ENCODE data around the gene INPP5E. TPM values are rescaled to one million over a fixed set of nuclear protein-coding genes. Genes with fewer than 3 reads are reported as not detected.
"Not testable (repeated sequence)": the region's sequence is repeated elsewhere in the genome, so short reads cannot be mapped to it uniquely, and the experiment has no call there.

INPP5E gene
- total RNA-seq, 1 experiment from 2014 or later: 6.5 TPM

DNA sequence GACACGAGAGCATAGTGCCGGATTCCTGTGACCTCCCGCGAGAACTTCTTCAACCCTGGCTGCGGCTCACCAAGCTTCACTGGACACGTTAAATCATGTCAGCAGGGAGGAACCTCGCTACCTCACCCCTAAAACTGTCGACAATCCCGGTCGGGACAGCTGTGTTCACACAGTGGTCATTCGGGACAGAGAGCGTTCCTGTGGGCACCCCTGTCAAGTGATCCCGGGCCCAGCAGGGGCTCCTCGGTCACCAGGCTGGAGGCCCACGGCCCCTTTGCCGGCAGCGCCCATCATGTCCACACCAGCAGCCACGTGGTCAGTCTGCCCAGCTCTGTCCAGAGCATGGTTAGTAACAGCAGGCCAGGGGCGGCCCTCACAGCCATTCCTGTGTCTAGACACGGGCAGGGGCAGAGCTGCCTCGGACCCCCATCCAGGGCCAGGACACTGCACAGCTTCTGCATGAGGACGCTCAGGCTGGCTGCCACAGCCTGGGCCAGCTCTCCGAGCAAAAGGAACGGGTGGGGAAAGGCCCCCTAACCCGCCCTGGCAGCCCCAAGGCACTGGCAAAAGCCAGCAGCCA is 3.5 kb downstream of the INPP5E start:
- in situ Hi-C loops (cut with HindIII; ENCODE audit: low pct_unique_long_range_greater_than_20kb, low sequenced_read_pairs): no loop called here
- no peak for DNase-seq (ENCODE audit: low read depth, low spot score)

DNA sequence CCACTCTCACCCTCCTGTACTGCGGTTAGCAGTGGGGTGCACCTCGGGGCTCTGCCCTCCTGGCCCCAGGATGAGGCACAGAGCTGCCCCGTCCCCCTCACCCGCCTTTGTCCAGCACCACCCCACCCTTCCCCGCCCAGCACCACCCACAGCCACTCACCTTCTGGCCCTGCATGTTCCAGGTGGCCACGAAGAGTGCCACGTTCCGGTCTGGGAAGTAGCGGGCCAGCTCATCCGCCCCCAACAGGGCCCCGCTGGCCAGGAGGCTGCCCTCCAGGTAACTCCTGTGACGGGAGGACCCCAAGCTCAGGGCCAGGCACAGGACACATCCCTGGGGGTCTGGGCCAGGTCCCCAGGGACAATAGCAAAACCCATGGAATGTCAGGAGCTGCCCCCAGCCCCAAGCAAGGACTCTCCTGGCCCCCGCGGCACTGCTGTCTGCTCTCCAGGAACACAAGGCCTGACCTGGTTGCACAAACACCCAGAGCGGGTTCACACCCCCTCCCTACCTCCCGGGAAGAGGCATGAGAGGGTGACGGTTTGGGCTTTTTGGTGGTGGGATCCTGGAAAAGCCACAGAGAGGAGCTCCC is 5.0 kb downstream of the INPP5E start:
- in situ Hi-C loops (cut with HindIII; ENCODE audit: low pct_unique_long_range_greater_than_20kb, low sequenced_read_pairs): no loop called here

DNA sequence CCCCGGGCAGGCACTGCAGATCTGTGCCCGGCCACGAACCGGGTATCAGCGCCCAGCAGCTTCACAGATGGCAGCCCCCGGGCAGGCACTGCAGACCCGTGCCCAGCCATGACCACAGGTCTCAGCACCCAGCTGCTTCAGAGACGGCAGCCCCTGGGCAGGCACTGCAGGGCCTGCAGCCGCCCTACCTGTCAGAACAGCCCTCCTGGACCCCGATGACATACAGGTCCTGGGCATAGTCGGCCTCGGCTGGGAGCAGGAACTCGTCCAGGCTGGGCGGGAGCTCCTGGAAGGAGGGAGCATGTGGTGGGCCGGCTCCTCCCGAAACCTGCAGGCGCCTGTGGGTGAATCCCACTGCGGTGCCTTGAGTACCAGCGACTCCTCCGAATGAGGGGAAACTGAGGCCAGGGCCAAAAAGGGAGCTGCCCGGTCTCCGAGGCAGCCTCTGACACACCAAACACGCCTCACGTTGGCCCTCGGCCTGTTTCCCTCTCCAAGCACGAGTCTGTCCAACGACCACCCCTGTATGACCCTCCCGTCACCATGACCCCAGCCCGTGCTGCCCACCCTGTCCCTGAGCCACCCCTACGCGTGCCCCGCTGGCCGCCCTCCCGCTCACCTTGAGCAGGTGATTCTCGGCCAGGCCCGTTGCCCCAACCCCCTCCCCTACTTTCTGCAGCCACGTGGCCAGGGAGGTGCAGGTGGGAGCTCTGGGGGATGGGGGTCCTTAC is 5.6 kb downstream of the INPP5E start:
- in situ Hi-C loops (cut with HindIII; ENCODE audit: low pct_unique_long_range_greater_than_20kb, low sequenced_read_pairs): no loop called here
- DNase-seq (ENCODE audit: low read depth, low spot score): no peak

More for the DNA sequence above, 5.0 kb downstream of the INPP5E start:
- DNase-seq (ENCODE audit: low read depth, low spot score): no peak

DNA sequence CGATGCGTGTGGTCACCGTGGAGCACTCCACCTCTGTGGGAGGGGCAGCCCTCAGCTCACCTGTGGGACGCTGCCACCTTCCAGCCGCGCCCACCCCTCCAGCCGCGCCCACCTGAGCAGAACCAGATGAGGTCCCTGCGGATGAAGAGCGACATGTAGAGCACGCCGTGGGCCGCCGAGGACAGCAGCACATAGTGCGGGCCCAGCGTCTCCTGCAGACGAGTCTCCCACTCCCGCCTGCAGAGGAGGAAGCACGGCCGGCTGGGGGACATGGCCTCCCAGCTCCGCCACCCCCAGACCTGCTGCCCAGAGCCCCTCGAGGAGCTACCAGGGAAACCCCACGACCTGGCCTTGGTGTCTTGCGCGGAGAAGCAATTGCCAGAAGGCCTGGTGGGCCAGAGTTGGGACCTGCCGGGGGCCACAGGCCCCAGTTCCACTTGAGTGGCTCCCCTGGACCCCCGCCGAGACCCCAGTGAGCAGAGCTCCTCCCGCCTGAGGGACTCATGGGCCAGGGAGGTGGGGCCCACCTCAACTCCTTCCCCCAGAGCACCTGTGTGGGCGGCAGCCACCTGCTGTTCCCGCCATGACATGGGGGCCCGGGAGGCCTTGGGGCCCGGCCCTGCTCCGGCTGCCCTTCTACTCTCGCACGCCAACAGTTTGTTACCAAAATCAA is 6.5 kb downstream of the INPP5E start:
- no peak for DNase-seq (ENCODE audit: low read depth, low spot score)

DNA sequence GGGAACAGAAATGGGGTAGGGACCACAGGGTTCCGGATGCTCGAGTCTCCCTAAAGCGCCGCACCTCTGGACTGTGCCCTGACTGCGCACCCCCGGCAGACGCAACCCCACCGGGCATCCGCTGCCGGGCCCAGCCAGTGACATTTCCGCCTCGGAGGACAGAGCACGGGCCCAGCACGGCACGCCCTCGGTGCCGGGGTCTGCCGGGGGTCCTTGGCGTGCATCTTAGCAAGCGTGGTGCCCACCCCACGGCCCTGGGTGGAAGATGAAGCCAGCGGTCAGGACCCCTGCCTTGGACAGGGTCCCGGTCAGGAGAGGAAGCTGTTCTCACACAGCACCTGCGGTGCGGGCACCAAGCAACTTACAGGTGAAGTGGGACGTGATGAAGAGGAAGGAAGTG is 7.1 kb downstream of the INPP5E start:
- no peak for DNase-seq (ENCODE audit: low read depth, low spot score)
- in situ Hi-C loops (cut with HindIII; ENCODE audit: low pct_unique_long_range_greater_than_20kb, low sequenced_read_pairs): no loop called here

More for the DNA sequence above, 6.5 kb downstream of the INPP5E start:
- in situ Hi-C loops (cut with HindIII; ENCODE audit: low pct_unique_long_range_greater_than_20kb, low sequenced_read_pairs): no loop called here

DNA sequence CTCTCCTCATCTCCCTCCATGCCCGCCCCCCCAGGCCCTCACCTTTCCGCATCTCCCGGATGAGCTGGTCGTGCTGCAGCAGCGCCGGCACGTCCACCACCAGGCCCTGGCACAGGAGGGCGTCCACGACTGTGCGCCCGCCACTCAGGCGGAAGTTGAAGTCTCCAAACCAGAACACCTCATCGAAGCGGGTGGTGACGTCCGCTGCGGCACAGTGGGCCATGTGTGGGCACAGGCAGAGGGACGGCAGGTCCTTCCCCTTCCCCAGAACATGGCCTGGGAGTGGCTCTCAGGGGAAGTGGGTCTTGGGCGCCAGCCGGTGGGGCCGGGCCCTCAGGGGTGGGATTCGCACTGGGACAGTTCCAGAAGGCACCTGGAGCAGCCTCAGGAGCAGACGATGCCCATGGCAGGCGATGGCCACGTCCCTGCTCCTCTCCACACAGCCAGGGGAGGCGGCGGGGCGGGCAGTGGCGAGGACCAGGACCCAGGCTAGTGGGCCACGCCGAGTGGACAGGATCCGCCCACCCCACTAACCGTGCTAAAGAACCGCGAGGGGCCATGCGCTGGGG is 7.8 kb downstream of the INPP5E start:
- in situ Hi-C loops (cut with HindIII; ENCODE audit: low pct_unique_long_range_greater_than_20kb, low sequenced_read_pairs): no loop called here
- DNase-seq (ENCODE audit: low read depth, low spot score): no peak

DNA sequence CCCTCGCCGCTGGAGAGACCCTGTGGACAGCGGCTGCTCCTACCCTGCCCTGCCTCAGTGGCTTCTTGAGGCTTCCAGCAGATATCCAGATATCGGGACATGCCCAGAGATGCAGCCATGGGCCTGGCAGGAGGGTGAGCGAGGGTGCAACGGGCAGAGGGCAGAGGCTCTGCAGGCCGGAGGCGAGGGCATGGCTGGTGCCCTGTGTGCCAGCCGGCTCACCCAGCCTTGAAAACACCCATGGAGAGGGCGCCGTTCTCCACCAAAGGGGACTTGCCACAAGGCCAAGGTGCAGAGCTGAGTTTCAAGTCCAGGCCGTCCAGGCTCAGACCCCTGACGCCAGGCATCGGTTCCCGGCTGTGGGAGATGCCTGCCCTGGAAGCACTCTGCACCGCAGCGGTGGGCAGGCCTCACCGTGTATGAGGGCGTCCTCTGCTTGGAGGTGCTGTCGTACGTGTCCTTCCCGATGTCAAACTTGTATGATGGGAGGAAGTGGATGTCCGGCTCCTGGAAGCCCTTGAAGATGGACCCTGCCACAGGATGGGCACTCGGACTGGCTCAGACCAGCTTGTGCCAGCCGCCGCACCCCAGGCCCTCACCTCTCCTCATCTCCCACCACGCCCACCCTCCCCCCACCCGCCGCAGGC is 8.9 kb downstream of the INPP5E start:
- no peak for DNase-seq (ENCODE audit: low read depth, low spot score)
- in situ Hi-C loops (cut with HindIII; ENCODE audit: low pct_unique_long_range_greater_than_20kb, low sequenced_read_pairs): no loop called here

DNA sequence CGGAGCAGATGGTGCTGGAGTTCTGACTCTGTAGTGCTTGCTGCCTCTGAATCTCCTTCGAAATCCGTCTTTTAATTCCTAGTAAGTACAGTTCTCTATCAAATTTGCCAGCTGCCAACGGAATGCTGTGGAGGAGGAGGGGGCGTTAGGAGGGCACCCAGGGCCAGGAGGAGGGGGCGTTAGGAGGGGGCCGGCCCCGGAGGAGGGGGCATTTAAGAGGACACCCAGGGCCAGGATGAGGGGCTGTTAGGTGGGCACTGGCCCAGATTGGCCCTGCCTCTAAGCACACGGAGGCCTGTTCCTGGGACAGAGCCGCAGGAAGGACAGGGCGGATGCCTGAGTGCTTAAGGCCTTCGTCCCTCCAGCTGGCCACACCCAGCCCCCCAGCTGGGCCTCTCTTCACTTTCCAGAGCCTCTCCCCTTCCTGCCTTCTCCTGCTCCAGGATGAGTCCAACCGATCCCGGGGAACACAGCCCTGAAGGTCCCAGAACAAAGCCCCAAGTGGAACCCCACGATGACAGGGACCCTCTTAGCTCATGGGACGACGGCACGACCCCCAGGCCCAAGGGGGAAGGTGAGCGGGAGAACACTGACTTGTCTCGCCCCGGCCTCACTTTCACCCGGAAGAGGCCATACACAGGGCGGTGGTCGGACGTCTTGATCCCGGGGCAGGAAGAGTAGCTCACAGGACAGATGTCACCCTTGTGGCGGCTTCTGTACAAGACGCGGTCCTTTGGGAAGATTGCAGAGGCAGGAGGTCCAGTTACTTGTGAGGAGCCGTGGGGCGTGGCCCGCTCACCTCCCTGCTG is 9.8 kb downstream of the INPP5E start:
- in situ Hi-C loops (cut with HindIII; ENCODE audit: low pct_unique_long_range_greater_than_20kb, low sequenced_read_pairs): no loop called here
- DNase-seq (ENCODE audit: low read depth, low spot score): no peak

DNA sequence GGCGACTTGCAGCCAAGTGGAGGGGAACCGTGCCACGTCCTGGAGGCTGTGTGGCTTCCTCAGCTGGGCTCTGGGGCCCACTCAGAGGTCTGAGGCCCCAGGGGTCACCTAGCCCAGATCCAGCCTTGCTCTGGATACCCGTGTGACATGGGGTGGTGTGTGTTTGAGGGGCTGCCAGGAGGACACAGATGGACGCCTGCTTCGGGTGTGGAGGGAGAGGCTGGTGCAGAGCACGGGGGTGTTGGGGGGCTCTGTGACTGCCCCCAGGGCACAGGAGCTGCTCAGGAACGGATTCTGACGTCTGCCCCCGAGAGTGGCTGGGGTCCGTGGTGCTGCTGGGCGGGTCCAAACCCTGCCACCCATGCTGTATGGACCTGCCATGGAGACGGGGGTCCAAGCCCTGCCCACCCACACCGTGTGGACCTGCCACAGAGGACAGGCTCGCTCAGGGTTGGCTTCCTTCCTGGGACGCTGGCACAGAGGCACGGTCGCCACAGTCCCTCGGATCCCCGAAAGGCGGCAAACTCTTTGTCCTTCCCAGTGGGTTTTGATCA is 10.5 kb downstream of the INPP5E start:
- in situ Hi-C loops (cut with HindIII; ENCODE audit: low pct_unique_long_range_greater_than_20kb, low sequenced_read_pairs): no loop called here
- no peak for DNase-seq (ENCODE audit: low read depth, low spot score)

DNA sequence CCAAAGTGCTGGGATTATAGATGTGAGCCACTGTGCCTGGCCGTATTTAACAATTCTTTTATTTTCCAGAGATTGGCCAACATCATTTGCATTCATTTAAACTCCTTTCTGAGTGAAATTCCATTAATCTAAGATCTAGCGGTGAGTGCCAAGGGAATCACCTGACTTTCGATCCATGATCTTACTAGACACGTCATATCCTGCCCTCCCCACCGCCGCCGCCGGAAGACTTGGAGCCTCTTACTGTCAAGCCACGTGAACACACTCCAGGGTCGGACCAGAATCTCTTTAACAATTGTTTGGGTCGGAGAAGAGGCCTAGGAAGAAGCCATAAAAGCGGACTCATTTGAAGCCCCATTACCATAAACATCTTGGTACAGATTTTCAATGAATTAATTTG is 12.9 kb downstream of the INPP5E start:
- in situ Hi-C loops (cut with HindIII; ENCODE audit: low pct_unique_long_range_greater_than_20kb, low sequenced_read_pairs): no loop called here

DNA sequence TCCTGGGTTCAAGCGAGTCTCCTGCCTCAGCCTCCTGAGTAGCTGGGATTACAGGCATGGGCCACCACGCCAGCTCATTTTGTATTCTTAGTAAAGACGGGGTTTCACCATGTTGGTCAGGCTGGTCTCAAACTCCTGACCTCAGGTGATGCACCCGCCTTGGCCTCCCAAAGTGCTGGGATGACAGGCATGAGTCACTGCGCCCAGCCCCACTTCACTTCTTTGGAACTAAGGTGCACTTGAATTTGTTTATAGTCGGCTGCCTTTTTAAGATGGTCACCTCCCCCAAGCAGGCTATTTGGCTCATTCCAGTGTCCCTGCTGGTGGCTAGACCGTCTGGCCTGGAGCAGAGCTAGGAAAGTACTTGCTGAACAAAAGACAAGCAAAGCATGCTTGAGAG is 14.3 kb downstream of the INPP5E start:
- in situ Hi-C loops (cut with HindIII; ENCODE audit: low pct_unique_long_range_greater_than_20kb, low sequenced_read_pairs); DNase-seq (ENCODE audit: low read depth, low spot score): not testable (repeated sequence)

More for the DNA sequence above, 12.9 kb downstream of the INPP5E start:
- peak; percentile 45 for DNase-seq (ENCODE audit: low read depth, low spot score)

DNA sequence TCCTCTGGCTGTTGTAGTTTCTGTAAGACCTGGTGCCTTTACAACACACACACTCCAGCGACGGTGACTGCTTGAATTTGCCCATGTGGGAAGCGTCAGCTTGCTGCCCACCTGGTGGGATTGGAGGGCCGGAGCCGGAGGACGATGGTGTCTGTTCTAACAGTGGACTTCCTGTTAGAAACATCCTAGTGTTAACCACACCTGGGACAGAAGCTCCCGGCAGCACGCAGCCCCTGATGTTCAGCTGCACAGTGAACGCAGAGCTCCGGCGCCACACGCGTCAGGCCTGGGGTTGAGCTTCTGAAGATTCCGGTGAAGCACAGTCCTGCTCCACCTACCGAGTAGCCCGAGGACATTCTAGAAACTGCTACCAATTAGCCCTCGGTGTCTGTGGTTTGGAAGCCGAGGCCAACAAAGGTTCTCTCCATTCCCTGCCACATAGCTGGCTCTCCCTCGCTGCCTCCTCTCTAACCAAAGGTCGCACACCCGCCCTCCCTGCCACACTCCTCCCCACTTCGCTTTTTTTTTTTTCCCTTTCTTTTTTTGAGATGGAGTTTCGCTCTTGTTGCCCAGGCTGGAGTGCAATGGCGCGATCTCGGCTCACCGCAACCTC is 14.8 kb downstream of the INPP5E start:
- in situ Hi-C loops (cut with HindIII; ENCODE audit: low pct_unique_long_range_greater_than_20kb, low sequenced_read_pairs): no loop called here
- DNase-seq (ENCODE audit: low read depth, low spot score): no peak

DNA sequence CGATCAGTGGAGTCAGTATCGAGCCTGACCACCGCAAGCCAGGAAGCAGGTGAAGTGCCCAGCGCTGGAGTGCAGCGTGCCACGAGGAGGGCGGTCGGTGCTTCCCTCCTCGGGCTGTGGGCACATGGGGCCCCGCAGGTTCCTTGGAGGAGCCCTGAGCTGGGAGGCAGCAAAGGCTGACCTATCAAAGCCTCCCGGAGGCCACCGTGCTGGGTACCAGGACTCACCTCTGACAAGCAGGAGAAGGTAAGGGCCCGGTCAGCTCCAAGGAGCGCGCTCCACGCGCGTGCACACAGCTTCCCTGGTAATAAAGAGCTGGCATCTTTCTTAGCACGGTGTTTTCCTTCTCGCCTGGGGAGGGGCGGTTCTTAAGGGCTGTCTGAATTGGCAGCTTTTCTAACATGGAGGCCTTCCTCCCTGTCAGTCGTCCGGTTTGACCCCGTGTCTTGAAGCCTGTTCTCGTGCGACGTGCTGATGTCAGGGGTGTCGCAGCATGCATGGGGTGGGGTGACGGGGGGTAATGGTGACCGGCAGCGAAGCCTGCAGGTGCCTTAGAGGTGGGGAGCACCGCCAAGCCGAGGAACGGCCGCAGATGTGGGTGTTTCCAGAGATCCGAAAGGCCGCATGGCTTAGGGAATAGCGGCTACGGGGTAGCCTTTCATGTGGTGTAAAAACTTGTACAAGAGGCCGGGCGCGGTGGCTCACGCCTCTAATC is 16.1 kb downstream of the INPP5E start:
- in situ Hi-C loops (cut with HindIII; ENCODE audit: low pct_unique_long_range_greater_than_20kb, low sequenced_read_pairs): no loop called here

DNA sequence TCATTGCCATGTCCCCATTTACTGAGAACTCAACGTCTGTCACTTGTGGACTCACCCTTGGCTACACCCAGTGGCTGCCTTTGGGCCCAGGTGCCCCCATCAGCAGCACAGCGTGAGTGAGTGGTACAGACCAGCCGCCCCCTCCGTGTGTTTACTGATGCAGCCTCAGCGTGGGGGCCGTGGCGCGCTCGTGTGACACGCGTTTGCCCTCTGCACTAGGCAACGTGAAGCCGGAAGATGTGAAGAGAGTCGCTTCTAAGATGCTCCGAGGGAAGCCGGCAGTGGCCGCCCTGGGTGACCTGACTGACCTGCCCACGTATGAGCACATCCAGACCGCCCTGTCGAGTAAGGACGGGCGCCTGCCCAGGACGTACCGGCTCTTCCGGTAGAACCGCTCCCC is 16.8 kb downstream of the INPP5E start:
- in situ Hi-C loops (cut with HindIII; ENCODE audit: low pct_unique_long_range_greater_than_20kb, low sequenced_read_pairs): no loop called here

More for the DNA sequence above, 16.1 kb downstream of the INPP5E start:
- no peak for DNase-seq (ENCODE audit: low read depth, low spot score)

DNA sequence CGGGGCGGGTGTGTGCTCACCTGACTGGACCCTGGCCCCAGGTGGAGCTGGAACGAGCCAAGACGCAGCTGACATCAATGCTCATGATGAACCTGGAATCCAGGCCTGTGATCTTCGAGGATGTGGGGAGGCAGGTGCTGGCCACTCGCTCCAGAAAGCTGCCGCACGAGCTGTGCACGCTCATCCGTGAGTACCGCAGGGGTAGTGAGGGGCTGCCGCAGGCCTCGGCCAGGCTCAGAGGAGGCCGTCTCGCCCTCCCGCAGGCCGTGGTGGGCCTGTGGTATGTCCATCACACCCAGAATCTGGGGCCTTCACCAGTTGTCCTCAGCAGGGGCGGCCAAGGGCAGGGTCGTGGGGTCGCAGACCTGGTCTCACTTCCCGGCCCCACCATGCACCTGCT is 17.9 kb downstream of the INPP5E start:
- no peak for DNase-seq (ENCODE audit: low read depth, low spot score)
- in situ Hi-C loops (cut with HindIII; ENCODE audit: low pct_unique_long_range_greater_than_20kb, low sequenced_read_pairs): no loop called here

More for the DNA sequence above, 16.8 kb downstream of the INPP5E start:
- DNase-seq (ENCODE audit: low read depth, low spot score): no peak

DNA sequence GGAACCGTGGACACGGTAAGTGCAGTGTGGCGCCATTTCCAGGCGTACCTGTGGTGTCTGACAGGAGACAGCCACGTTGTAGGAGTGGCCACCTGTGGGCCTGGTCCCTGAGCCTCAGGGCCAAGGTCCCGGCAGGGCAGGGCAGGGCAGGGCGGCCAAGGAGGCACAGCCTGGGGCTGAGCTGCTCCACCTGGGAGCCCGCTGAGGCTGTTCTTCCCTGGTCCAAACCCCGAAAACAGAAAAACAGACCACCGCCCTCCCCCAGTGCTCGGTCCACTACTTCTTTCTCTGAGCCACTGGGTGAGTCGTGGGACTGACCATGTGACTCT is 20.6 kb downstream of the INPP5E start:
- in situ Hi-C loops (cut with HindIII; ENCODE audit: low pct_unique_long_range_greater_than_20kb, low sequenced_read_pairs): no loop called here
- DNase-seq (ENCODE audit: low read depth, low spot score): no peak
